Measurements from ENCODE around the gene POP4. TPM values are rescaled to one million over a fixed set of nuclear protein-coding genes. Genes with fewer than 3 reads are reported as not detected.

POP4 gene
- total and polyA plus RNA-seq, 2 of the 4 experiments (the other 2 are of a cell fraction) = 65.1 to 87.2 TPM

- H3K56ac ChIP-seq (ENCODE audit: extremely low read depth, insufficient read depth, low read length) = no peak overlapping the region
- CTCF ChIA-PET = no interaction called here
- no peak overlapping the region for H3K18ac ChIP-seq (ENCODE audit: low read depth, low read length)
- H3K4me3 ChIP-seq (ENCODE audit: insufficient read depth, low read depth, low read length) = no peak overlapping the region
- intact Hi-C loops (cut with micrococcal nuclease) = no loop called here
- TF ChIP-seq RAD21 (IDR thresholded peaks at IDR 0.05; ENCODE audit: low read length) (no peak), MAZ (IDR thresholded peaks at IDR 0.05; ENCODE audit: borderline replicate concordance, low read depth, low read length) (no peak), USF2 (IDR thresholded peaks at IDR 0.05; ENCODE audit: low read depth, low read length) (peak; percentile 86)
- BruUV-seq (replicated peaks) = no TSS peak
- no peak overlapping the region for H4K91ac ChIP-seq (ENCODE audit: insufficient read depth, low read depth, low read length)
- H3K9ac ChIP-seq (ENCODE audit: low read depth, low read length) = no peak overlapping the region
- no peak overlapping the region for H2BK5ac ChIP-seq (ENCODE audit: low read depth, low read length, poor library complexity, severe bottlenecking)
- H2AK5ac ChIP-seq (ENCODE audit: low read depth, low read length) = no peak overlapping the region
- H3K9me1 ChIP-seq (ENCODE audit: insufficient read depth, low read length) = no peaks in the 10 kb centered on the region
- no peaks in the 10 kb centered on the region for H3K79me1 ChIP-seq (ENCODE audit: low read depth in 1 of 2, low read length in 2 of 2)
- dilution Hi-C loops (cut with HindIII; ENCODE audit: low sequenced_read_pairs, unreplicated experiment) = no loop called here
- H4K5ac ChIP-seq (ENCODE audit: low read depth, low read length) = no peak overlapping the region
- H2BK20ac ChIP-seq (ENCODE audit: low read depth, low read length) = no peak overlapping the region
- no peaks in the 10 kb centered on the region for H4K20me1 ChIP-seq (ENCODE audit: insufficient read depth, low read length)
- DNase-seq (peak; percentile 4), ATAC-seq (ENCODE audit: low read depth) (no peak)
- H3K4me1 ChIP-seq (ENCODE audit: control insufficient read depth, insufficient read depth, low read length) = no peaks in the 10 kb centered on the region
- no peak overlapping the region for H2BK120ac ChIP-seq (ENCODE audit: low read depth, low read length)
- no peak overlapping the region for H3K14ac ChIP-seq (replicated peaks; ENCODE audit: low read depth, low read length)
- H3K36me3 ChIP-seq (ENCODE audit: control insufficient read depth, insufficient read depth, low read length) = no peaks in the 10 kb centered on the region
- H2AK9ac ChIP-seq (replicated peaks; ENCODE audit: low read depth, low read length, poor library complexity) = no peak overlapping the region
- no peak overlapping the region for H3K4ac ChIP-seq (ENCODE audit: low read depth, low read length)
- no peak overlapping the region for H3K27ac ChIP-seq (ENCODE audit: insufficient read depth, low read length)
- no peaks in the 10 kb centered on the region for H3K9me3 ChIP-seq (ENCODE audit: control insufficient read depth, insufficient read depth, low read length)
- no peak overlapping the region for H3K23ac ChIP-seq (ENCODE audit: low read depth, low read length)
- H3K4me2 ChIP-seq (ENCODE audit: low read depth, low read length) = no peak overlapping the region
- no peak overlapping the region for H4K8ac ChIP-seq (ENCODE audit: low read depth in 2 of 2, low read length in 2 of 2)
- WGBS, 2 experiments (ENCODE audit: extremely low coverage in 2 of 2, insufficient read length in 1 of 2) = no CpG with 5 or more reads among the region's 6 CpGs
- in situ Hi-C loops (cut with MboI; ENCODE audit: low sequenced_read_pairs) = no loop called here
- POLR2A ChIA-PET (ENCODE audit: unreplicated experiment) = no interaction called here
- no peaks in the 10 kb centered on the region; the same call in 1 of the 2 replicates for H3K27me3 ChIP-seq (ENCODE audit: control insufficient read depth, insufficient read depth, low read length)
- H2AFZ ChIP-seq (replicated peaks; ENCODE audit: low read length, poor library complexity) = no peak overlapping the region
- H2BK15ac ChIP-seq (ENCODE audit: low read depth, low read length) = no peak overlapping the region
These were observed 18.6 kb downstream of the POP4 start for GRCh38 chr19:29624489-29625185.
